Measurements from ENCODE around the gene SNAPC4.

The SNAPC4 gene

GRCh38 chr9:136433849-136434579 lies 34.0 kb upstream of the SNAPC4 start:
- no peak for DNase-seq (ENCODE audit: low spot score)
- no peak for TF ChIP-seq CTCF (IDR thresholded peaks at IDR 0.05; ENCODE audit: extremely low read depth, insufficient read depth, missing control alignments)
- in situ Hi-C loops (cut with MboI; ENCODE audit: low pct_unique_long_range_greater_than_20kb, low sequenced_read_pairs, unreplicated experiment): no loop called here

- no peak for DNase-seq (ENCODE audit: low spot score)
- TF ChIP-seq CTCF (IDR thresholded peaks at IDR 0.05; ENCODE audit: extremely low read depth, insufficient read depth, missing control alignments): no peak
- in situ Hi-C loops (cut with MboI; ENCODE audit: low pct_unique_long_range_greater_than_20kb, low sequenced_read_pairs, unreplicated experiment): no loop called here
These were observed 33.2 kb upstream of the SNAPC4 start for GRCh38 chr9:136433043-136433715.

GRCh38 chr9:136432591-136432990 lies 32.6 kb upstream of the SNAPC4 start:
- no peak for TF ChIP-seq CTCF (IDR thresholded peaks at IDR 0.05; ENCODE audit: extremely low read depth, insufficient read depth, missing control alignments)
- in situ Hi-C loops (cut with MboI; ENCODE audit: low pct_unique_long_range_greater_than_20kb, low sequenced_read_pairs, unreplicated experiment): no loop called here
- no peak for DNase-seq (ENCODE audit: low spot score)

- no peak for TF ChIP-seq CTCF (IDR thresholded peaks at IDR 0.05; ENCODE audit: extremely low read depth, insufficient read depth, missing control alignments)
- in situ Hi-C loops (cut with MboI; ENCODE audit: low pct_unique_long_range_greater_than_20kb, low sequenced_read_pairs, unreplicated experiment): no loop called here
- DNase-seq (ENCODE audit: low spot score): no peak
These were observed 31.9 kb upstream of the SNAPC4 start for GRCh38 chr9:136431782-136432350.

GRCh38 chr9:136430588-136431234 lies 30.7 kb upstream of the SNAPC4 start:
- in situ Hi-C loops (cut with MboI; ENCODE audit: low pct_unique_long_range_greater_than_20kb, low sequenced_read_pairs, unreplicated experiment): no loop called here
- DNase-seq (ENCODE audit: low spot score): no peak
- no peak for TF ChIP-seq CTCF (IDR thresholded peaks at IDR 0.05; ENCODE audit: extremely low read depth, insufficient read depth, missing control alignments)

- in situ Hi-C loops (cut with MboI; ENCODE audit: low pct_unique_long_range_greater_than_20kb, low sequenced_read_pairs, unreplicated experiment): no loop called here
- no peak for TF ChIP-seq CTCF (IDR thresholded peaks at IDR 0.05; ENCODE audit: extremely low read depth, insufficient read depth, missing control alignments)
- DNase-seq (ENCODE audit: low spot score): no peak
These were observed 29.9 kb upstream of the SNAPC4 start for GRCh38 chr9:136429683-136430491.

Data from GM13977 (cell line).